Neuron (in vitro differentiated cells): ENCODE measurements around the gene DRC1.

ENCODE experiments used
- H2AFZ ChIP-seq: one replicate; pipeline ENCODE4 v1.6.1; 2013; ENCODE audit warnings: low read depth, mild to moderate bottlenecking, inconsistent platforms, low read length, moderate library complexity
- H3K27me3 ChIP-seq: one replicate; pipeline ENCODE4 v1.6.1; 2013; ENCODE audit warnings: low read length; ENCODE audit not compliant: insufficient read depth
- H3K36me3 ChIP-seq: one replicate; pipeline ENCODE4 v1.6.1; 2013; ENCODE audit warnings: low read length; ENCODE audit not compliant: insufficient read depth
- H3K4me1 ChIP-seq: one replicate; pipeline ENCODE4 v1.6.1; 2013; ENCODE audit warnings: low read length; ENCODE audit not compliant: insufficient read depth
- H3K4me3 ChIP-seq: 2 replicates; pipeline ENCODE4 v1.5.1; 2013; ENCODE audit warnings: mild to moderate bottlenecking, low read length, moderate library complexity
- H3K9me3 ChIP-seq: one replicate; pipeline ENCODE4 v1.6.1; 2013; ENCODE audit warnings: low read length

DRC1 gene

DNA sequence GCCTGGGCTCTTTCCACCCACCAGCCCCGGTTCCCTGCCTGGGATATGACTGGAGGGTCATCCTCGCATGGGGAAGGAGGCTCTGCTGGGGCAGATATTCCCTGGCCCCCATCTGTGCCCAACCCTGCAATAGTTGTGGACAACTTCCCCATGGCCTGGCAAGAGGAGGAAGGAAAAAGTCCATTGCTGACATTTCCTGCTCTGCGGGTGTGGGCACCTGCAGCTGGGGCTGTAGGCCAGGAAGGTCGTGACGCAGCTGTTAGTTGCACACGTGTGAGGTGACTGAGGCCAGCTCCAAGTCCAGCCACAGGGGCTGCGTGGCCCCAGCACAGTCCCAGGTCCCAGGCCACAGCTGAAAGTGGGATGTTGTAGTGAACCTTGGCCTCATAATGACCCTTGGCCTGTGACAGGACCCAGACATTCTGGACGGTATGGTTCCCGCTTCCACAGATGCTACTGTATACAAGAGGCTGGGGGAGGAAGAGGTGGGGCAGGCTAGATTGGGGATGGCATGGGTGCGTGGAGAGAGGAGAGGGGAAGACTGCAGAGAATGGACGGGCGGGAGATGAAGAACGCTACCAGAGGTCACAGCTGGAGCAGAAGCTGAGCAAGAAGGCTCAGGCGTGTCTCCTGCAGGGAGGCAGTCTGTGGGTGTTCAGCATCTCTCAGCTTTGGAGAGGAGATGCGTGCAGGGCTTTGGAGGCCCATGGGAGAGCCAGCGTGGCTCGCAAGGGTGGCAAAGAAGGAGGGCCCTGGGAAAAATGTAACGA, 54.1 kb downstream of the DRC1 start:
- Histone ChIP-seq H3K27me3 (no peaks in the 10 kb centered on the region), H3K36me3 (no peaks in the 10 kb centered on the region), H3K4me1 (peaks cover 18% of the 10 kb centered on the region), H2AFZ (no peak overlapping the region), H3K4me3 (no peak overlapping the region), H3K9me3 (no peaks in the 10 kb centered on the region)

DNA sequence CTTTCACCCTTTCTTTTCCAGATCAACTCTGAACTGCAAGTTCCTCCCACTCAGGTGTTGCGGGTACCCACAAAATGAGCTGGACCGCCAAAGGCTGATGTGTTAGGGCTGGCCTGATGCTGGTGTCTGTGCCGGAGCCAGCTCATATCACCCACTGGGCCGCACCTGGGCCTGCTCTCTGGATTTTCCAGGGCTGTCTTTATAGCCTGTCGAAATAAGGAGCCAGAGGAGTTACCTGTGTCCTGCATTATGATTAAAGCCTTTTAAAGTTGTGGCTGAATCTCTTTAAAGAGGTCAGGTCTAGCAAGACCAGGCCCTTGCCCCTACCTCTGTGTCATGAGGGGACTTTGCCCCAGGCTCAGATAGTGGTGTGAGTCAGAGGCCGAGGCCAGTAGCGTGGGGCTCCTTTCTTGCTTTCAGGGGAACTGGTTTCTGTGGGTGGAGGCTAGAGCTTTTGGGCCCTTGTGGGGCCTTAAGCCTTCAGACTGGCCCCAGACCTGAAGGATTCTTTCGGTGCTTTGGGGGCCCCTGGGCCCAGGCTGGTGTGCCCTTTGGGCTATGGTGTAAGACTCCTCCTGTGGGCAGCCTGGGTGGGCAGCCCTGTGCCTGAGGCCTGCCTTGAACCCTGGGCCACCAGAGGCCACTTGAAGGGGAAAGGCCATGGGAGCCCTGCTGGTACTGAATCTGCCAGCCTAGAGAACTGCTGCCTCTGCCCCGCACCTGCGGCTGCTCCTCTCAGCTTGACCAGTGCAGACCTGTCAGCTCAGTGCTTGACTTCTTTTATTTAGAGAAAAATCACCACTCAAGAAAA, 54.9 kb downstream of the DRC1 start:
- Histone ChIP-seq H3K36me3 (no peaks in the 10 kb centered on the region), H2AFZ (no peak overlapping the region), H3K4me1 (peaks cover 18% of the 10 kb centered on the region), H3K27me3 (no peaks in the 10 kb centered on the region), H3K4me3 (no peak overlapping the region), H3K9me3 (peaks cover 1% of the 10 kb centered on the region)

DNA sequence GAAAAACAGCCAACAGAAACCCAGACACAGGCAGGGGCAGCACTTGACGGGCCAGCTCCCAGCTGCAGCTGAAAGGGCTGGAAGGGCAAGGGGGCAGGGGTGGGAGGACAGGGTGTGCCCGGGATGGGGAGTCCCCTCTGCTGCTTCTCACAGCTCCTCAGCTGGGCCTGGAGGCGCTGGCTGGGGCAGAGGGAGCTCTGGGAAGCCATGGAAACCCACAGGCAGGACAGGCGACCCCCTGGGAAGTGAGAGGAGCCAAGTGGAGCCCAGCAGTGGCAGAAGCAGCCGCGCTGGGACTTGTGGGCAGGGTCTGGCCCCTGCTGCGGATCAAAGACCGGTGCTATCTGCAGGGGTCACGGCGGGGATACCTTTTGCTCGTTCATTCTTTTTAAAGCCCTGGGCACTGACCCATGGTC, 55.5 kb downstream of the DRC1 start:
- Histone ChIP-seq H3K4me1 (peaks cover 18% of the 10 kb centered on the region), H3K36me3 (no peaks in the 10 kb centered on the region), H2AFZ (no peak overlapping the region), H3K4me3 (no peak overlapping the region), H3K9me3 (peaks cover 2% of the 10 kb centered on the region), H3K27me3 (no peaks in the 10 kb centered on the region)

DNA sequence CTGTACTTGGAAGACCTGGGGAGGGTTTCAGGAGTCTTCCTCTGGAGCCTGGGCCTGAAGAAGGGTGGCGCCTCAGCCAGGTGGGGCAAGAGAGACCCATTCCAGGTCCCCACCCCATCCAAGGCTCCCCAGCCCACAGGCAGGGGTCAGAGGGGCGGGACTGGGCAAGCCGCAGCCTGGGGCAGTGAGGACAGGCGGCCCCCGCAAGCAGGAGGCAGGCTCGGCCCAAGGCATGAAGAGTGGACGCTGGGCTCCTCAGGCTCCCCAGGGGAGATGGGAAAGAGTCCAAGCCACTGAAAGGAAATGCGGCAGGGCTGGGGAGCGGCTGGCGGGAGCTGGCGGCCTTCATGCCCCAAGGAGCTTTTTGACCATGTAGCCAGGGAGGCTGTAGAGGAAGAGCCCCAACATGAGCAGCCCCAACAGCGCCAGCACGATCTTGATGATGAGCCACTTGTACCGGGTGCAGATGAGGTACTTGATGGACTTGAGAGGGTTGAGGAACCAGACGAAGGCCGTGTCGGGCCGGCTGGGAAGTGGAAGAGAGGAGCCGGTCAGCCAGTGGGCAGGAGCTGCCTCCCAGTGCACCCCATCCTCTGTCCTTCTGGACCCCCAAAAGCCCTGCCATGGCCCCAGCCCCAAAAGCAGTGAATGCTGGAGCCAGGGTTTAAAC, 56.1 kb downstream of the DRC1 start:
- no peak overlapping the region for H2AFZ ChIP-seq
- H3K4me1 ChIP-seq: peaks cover 18% of the 10 kb centered on the region
- no peaks in the 10 kb centered on the region for H3K36me3 ChIP-seq
- no peak overlapping the region for H3K4me3 ChIP-seq
- no peaks in the 10 kb centered on the region for H3K27me3 ChIP-seq
- peaks cover 2% of the 10 kb centered on the region for H3K9me3 ChIP-seq

DNA sequence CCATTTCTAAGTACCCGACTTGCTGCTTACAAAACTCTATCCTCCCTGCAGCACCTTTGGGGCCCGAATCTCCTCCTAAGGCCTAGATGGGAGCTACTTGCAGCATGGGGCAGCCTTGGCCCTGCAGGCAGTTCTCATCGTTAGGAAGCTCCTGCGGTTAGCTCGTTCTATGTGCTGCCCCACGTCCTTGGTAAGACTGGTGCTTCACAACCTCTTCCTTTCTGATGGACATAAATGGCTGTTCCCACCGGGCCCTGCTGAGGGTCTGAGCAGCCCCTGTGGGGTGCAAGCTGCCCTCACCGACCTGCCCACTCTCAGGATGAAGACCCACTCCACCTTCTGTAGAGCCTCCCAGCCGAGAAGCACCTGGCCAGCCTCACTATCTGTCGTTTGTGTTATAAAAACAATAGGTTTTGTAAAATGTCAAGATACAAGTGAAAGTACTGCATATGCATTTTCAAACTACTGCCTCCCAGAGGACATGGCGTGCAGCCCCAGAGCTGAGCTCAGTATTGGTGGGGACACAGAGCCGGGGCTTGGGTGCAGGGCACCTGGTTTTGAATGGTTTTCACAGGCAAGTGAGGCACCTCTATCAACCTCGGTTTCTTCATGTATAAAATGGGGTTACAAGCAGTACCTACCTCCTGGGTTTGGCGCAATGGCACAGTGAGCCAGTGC, 56.8 kb downstream of the DRC1 start:
- no peak overlapping the region for H2AFZ ChIP-seq

DNA sequence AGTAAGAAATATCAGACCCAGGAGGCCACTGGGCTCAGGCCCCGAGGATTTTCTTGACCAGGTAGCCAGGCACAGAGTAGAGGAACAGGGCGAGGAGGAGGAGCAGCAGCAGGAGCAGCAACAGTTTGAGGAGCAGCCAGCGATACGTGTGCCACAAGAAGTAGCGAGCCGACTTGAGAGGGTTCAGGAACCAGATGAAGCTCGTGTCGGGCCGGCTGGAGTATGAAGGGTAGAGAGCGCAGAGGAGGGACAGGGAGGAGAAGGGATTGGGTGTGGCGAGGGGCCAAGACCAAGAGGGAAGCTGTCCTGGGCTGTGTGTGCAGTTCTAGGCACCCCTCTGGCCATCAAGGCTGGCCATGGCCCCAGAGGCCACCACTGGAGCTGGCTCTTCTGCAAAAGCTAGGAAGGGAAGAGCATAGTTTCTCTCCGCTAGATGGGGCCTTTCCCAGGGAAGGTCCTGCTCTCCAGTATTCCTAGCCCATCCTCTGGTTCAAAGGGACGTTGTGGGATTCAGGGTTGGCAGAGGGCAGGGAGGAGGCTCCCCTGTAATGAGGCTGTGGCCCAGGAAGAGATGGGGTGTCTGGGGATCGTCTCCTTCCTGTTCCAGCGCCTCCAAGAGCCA, 58.4 kb downstream of the DRC1 start:
- H3K9me3 ChIP-seq: peaks cover 2% of the 10 kb centered on the region

More for the DNA sequence above, 56.8 kb downstream of the DRC1 start:
- peaks cover 18% of the 10 kb centered on the region for H3K4me1 ChIP-seq
- H3K4me3 ChIP-seq: no peak overlapping the region
- no peaks in the 10 kb centered on the region for H3K36me3 ChIP-seq
- no peaks in the 10 kb centered on the region for H3K27me3 ChIP-seq
- peaks cover 2% of the 10 kb centered on the region for H3K9me3 ChIP-seq

DNA sequence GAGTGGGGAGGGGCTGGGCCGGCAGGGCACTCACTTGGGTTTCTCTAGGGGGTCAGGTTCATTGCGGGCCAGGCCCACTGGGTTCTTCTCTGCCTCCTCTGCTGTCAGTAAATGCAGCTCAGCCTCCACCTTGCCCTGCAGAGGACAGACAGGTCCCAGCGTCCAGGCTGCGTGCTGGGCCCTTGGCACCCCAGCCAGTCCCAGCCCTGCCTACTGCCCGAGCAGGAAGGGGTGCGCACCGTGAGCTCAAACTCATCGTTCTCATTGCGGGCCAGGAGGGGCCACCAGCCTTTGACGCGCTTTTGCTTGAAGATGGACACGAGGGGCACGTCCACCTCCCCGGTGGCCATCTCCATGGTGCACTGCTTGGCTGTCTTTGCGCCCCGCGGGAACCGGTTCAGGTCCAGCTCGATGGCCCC, 58.9 kb downstream of the DRC1 start:
- Histone ChIP-seq H3K4me1 (peaks cover 22% of the 10 kb centered on the region), H3K27me3 (no peaks in the 10 kb centered on the region)

More for the DNA sequence above, 58.4 kb downstream of the DRC1 start:
- no peak overlapping the region for H2AFZ ChIP-seq
- peaks cover 22% of the 10 kb centered on the region for H3K4me1 ChIP-seq
- no peaks in the 10 kb centered on the region for H3K36me3 ChIP-seq
- no peaks in the 10 kb centered on the region for H3K27me3 ChIP-seq
- H3K4me3 ChIP-seq: no peak overlapping the region

DNA sequence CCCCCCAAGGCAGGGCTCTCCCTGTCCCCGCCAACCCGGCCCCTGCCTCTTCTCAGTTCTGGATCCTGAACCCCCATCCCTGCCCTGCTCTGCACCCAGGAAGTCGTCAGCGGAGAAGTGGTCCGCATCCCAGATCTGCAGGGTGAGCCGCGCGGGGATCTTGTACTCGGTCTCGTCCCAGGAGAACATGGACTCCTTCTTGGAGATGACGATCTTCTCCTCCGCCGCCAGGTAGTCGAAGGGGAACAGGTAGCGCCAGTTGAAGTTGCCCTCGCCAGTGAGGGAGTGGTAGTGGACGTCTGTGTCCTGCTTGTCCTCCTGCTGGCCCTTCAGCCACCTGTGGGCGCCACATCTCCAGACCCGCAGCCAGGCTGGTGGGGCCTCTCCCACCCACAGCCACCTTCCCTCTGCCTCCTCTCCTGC, 59.9 kb downstream of the DRC1 start:
- no peaks in the 10 kb centered on the region for H3K36me3 ChIP-seq
- H3K4me1 ChIP-seq: peaks cover 18% of the 10 kb centered on the region
- H3K27me3 ChIP-seq: no peaks in the 10 kb centered on the region
- H2AFZ ChIP-seq: no peak overlapping the region
- H3K4me3 ChIP-seq: no peak overlapping the region
- H3K9me3 ChIP-seq: peaks cover 2% of the 10 kb centered on the region

More for the DNA sequence above, 58.9 kb downstream of the DRC1 start:
- Histone ChIP-seq H2AFZ (no peak overlapping the region), H3K36me3 (no peaks in the 10 kb centered on the region), H3K9me3 (peaks cover 2% of the 10 kb centered on the region), H3K4me3 (no peak overlapping the region)

DNA sequence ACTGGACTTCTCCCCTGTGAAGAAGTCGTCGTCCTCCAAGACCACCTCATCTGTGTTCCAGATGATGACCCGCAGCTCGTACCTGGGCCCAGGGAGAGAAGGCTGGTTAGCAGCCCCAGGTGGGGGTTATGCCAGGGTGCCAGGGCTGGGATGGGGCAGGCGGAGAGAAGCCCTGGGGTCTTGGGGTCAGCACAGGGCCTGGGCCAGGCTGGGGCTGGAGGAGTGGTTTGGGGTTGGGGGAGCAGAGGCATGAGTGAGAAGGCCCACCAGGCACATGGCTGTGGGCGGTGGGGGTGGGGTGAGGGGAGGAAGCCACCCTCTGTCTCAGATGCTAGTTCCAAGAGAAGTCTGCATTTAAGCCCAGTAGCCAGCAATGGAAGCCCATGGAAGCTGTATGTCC, 60.4 kb downstream of the DRC1 start:
- H3K4me3 ChIP-seq: no peak overlapping the region
- H3K9me3 ChIP-seq: peaks cover 2% of the 10 kb centered on the region
- peaks cover 14% of the 10 kb centered on the region for H3K4me1 ChIP-seq
- H3K27me3 ChIP-seq: no peaks in the 10 kb centered on the region
- no peaks in the 10 kb centered on the region for H3K36me3 ChIP-seq
- no peak overlapping the region for H2AFZ ChIP-seq

DNA sequence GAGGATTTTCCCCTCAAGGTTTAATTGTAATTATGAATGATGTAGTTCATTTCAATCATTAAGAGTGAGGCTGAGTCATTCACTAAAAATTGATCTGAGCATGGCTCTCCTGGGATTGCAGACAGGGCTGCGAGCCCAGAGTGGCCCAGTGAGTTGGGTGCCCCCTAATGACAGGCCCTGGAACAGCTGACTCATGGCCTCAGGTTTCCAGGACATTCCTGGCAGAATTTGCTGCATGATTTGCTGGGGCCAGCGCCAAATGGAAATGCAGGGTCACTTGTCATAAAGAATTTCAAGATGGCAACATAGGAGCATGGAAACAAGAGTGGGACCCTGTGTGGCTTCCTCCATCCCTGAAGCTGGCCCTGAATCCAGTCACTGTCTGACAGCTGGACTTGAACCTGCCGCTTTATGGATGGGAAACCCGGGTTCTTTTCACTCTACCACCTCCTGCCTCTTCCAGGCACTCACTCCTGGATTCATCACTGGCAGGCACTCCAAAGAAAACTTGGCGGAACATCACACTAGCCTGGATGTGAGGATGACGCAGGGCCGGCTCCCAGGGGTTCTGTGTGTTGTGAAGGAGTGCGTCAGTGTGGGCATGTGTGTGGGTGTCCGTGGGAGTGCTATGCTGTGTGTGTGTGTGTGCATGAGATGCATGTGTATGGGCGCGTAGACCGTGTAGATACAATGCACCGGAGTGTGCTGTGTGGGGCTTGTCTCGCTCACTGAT, 61.0 kb downstream of the DRC1 start:
- Histone ChIP-seq H3K9me3 (peaks cover 2% of the 10 kb centered on the region), H3K4me3 (no peak overlapping the region), H2AFZ (no peak overlapping the region), H3K27me3 (no peaks in the 10 kb centered on the region), H3K36me3 (no peaks in the 10 kb centered on the region), H3K4me1 (peaks cover 8% of the 10 kb centered on the region)

DNA sequence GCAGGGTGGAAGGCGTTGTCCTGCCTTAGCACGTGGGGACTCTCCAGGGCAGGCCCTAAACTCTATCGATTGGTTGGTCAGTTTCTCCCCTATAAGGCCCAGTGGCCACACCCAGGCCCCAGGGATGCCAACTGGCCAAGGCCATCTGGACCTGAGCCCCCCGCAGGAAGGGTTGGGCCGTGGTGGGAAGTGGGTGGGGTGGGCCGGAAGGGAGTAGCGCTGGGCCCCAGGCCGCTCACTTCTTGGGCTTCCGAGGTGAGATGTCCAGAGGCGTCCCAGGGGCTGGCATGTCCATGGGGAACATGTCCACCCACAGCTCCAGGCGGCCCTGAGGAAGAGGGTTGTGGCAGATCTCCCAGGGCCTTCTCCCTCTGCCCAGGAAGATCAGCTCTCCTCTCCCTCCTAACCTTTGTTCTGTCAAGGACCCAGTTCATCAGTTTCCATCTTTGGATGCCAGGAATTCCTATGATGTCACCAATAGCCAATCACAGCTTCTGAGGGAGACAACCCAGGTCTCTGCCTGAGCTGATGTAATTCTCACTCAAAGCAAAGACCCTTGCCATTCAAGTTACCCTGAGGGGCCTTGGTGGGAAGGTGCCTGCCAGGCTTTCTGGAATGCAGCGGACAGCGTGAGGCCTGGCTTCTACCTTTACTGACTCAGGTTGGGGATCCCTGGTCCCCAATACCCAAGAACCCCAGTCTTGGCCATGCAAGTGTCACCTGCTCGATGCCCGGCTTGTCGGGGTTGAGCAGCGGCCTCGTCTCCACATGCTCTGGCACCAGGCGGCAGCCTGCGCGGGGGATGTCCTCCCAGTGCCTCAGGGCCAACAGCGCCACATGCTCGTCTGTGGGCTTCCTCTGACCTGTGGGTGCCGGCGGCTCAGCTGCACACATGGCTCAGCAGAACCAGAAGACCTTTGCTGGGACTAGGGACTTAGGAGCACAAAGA, 61.8 kb downstream of the DRC1 start:
- no peaks in the 10 kb centered on the region for H3K36me3 ChIP-seq
- no peak overlapping the region for H2AFZ ChIP-seq
- H3K27me3 ChIP-seq: no peaks in the 10 kb centered on the region
- peaks cover 2% of the 10 kb centered on the region for H3K9me3 ChIP-seq
- H3K4me1 ChIP-seq: peaks cover 3% of the 10 kb centered on the region
- H3K4me3 ChIP-seq: no peak overlapping the region
